TTC549 (cell line): ENCODE results near the gene TMED5.
"Not testable (repeated sequence)": the region's sequence is repeated elsewhere in the genome, so short reads cannot be mapped to it uniquely, and the experiment has no call there.

Experiments used
- FAIRE-seq: peaks from 2 replicates; lab custom pipeline; 2012; peaks lifted over from hg19 to GRCh38; lab: Jason Lieb, UNC

TMED5 gene

DNA sequence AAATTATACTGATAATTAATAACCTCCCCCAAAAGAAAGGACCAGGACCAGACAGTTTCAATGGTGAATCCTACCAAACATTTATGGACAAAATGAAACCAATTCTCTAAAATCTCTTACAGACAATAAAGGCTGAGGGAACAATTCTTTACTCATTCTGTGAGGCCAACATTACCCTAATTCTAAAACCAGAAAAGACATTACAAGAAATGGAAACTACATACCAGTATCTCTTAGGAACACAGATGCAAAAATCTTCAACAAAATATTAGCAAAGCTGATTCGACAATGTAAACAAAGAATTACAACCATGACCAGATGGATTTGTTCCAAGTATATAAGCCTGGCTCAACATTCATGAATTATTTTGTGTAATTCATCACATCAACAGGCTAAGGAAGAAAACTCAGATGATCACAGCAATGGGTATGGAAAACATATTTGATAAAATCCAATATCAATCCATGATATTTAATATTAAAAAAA lies 8.6 kb downstream of the TMED5 start:
- no peak for FAIRE-seq

GRCh38 chr1:93170141-93170678 lies 10.0 kb downstream of the TMED5 start:
- not testable (repeated sequence) for FAIRE-seq

GRCh38 chr1:93167006-93167405 lies 13.2 kb downstream of the TMED5 start:
- no peak for FAIRE-seq

GRCh38 chr1:93165895-93166294 lies 14.3 kb downstream of the TMED5 start:
- not testable (repeated sequence) for FAIRE-seq

GRCh38 chr1:93164816-93165215 lies 15.4 kb downstream of the TMED5 start:
- no peak for FAIRE-seq

DNA sequence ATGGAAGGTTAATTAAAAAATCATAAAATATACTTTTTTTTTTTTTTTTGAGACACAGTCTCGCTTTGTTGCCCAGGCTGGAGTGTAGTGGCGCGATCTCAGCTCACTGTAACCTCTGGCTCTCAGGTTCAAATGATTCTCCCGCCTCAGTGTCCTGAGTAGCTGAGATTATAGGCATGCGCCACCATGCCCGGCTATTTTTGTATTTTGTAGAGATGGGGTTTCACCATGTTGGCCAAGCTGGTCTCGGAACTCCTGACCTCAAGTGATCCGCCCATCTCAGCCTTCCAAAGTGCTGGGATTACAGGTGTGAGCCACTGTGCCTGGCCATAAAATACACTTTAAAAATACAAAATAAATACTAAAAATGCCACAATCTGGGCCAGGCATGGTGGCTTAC lies 16.9 kb downstream of the TMED5 start:
- not testable (repeated sequence) for FAIRE-seq

DNA sequence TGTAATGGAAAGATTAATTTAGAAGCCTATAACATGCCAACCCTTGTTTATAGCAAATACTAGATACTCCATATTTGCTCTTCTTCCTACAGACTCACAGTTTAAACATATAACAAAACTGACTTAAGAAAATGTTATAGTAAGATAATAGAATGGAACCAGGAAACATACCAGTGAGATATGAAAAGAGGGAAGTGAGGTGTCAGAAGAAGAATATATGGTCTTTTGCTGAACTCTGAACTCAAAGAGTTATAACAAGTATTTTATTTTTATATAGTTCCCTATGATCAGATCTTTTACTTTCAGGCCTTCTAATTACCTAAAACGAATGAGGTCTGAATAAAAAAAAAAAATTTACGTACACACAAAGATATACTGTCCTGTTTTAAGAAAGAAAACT lies 20.9 kb downstream of the TMED5 start:
- no peak for FAIRE-seq

DNA sequence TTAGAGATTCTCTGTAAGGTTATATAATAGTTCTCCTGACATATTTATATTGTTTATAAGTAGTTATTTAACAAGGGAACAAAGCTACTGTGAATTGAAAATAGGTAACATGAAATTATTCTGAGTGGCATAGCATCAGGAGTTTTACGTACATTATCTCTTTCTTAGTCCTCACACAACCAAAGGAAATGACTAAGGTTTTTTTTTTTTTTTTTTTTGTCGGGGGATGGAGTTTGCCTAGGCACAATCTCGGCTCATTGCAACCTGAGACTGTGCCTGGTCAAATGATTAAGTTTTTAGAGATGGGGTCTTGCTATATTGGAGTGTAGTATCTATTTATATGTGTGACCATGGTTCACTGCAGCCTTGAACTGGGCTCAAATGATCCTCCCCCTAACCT lies 24.9 kb downstream of the TMED5 start:
- FAIRE-seq: no peak

DNA sequence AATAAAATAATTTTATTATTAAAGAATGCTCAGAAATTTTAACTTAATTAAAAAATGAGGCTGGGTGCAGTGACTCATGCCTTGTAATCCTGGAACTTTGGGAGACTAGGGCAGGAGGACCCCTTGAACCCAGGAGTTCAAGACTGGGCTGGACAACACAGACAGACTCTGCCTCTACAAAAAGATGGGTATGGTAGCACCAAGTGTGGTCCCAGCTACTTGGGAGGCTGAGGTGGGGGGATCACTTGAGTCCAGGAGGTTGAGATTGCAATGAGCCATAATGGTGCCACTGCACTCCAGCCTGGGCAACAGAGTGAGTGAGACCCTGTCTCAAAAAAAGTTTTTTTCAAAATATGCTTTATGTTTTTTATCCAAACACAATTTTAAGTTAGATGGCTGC lies 25.3 kb downstream of the TMED5 start:
- FAIRE-seq: no peak

DNA sequence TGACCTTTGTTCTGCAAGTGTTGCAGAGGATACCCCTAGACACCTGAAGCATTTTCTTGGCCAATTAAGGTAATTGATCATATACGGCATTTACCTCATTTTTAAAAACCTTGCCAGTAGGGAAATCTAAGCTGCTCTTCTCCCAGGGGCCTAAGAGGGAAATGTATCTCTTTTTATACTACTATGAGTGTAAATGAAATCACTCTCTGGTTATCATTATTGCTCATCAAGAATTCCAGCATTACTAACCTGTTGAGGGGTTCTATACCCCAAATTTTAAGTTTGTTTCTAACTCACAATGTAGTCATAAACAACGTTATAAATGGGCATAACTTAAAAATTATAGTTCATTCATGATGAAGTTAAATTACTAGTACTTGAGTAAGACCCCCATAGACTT lies 27.4 kb downstream of the TMED5 start:
- no peak for FAIRE-seq

- FAIRE-seq: no peak
Measured at GRCh38 chr1:93151474-93151873, 28.7 kb downstream of the TMED5 start.

DNA sequence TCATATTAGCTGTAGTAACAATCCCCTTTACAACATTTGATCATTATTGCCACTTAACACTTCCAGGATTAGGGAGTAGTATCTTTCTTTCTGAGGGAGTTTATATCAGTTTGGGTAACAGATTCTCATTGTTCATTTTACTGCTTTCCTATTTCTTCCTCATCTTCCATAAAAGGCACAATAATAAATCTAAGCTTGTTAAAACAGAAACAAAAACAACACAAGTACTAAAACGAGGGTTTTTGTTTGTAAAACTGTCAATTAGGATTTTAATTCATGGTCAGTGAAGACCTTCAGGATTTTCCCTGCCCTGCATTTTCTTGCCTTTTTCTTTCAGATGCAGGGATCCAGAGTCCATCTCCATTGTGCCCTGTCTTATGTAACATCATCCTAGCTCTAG lies 29.5 kb downstream of the TMED5 start:
- FAIRE-seq: no peak

GRCh38 chr1:93148001-93148400 lies 32.2 kb downstream of the TMED5 start:
- no peak for FAIRE-seq

- FAIRE-seq: no peak
Measured at GRCh38 chr1:93143769-93144168, 36.4 kb downstream of the TMED5 start.

DNA sequence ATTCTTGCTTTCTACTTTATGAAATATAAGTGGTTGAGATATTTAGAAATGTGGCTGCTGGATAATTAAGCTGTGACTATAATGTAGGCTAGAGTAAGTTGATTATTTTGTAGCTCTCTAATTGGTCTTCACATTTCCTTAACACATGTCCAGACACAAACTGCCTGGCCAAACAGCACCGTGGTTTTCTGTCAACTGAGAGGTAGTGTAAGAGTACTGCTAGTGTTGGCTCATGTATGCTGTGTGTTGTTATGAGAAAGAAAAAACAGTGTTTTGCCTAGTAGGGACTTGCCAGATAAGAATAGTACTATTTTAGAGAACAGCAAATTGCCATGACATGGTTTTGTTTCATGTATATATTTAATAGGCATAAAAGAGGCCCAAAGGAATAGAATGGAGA lies 37.1 kb downstream of the TMED5 start:
- no peak for FAIRE-seq

- no peak for FAIRE-seq
Measured at GRCh38 chr1:93142161-93142560, 38.1 kb downstream of the TMED5 start.

GRCh38 chr1:93140106-93140505 lies 40.1 kb downstream of the TMED5 start:
- no peak for FAIRE-seq

- no peak for FAIRE-seq
Measured at GRCh38 chr1:93137604-93138292, 42.5 kb downstream of the TMED5 start.

- FAIRE-seq: no peak
Measured at GRCh38 chr1:93136445-93136844, 43.8 kb downstream of the TMED5 start.

GRCh38 chr1:93132638-93133037 lies 47.6 kb downstream of the TMED5 start:
- FAIRE-seq: no peak

DNA sequence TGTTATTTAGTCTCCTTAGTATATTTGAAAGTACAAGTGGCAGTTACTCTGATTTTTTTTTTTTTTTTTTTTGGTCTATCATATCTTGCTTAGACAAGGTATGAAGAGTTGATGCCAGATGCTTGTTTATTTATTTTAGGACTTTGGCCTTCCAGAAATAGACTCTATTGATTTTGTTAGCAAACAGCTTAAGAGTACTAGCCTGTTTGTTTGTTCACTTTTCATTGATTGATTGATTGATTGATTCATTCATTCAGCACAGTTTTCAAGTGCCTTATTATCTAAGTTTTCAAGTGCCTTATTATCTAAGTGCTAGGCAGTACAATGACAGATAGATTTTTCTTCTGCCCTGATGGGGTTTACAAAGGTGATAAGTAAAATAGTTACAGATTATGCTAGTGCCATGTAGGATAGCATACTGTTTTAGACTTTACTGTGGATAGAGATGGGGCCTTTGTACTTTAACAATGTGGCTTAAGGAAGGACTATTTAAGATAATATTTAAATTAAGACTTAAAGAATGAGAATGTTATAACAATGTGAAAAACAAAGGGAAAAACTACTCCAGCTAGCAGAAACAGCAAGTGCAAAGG lies 50.6 kb downstream of the TMED5 start:
- no peak for FAIRE-seq

DNA sequence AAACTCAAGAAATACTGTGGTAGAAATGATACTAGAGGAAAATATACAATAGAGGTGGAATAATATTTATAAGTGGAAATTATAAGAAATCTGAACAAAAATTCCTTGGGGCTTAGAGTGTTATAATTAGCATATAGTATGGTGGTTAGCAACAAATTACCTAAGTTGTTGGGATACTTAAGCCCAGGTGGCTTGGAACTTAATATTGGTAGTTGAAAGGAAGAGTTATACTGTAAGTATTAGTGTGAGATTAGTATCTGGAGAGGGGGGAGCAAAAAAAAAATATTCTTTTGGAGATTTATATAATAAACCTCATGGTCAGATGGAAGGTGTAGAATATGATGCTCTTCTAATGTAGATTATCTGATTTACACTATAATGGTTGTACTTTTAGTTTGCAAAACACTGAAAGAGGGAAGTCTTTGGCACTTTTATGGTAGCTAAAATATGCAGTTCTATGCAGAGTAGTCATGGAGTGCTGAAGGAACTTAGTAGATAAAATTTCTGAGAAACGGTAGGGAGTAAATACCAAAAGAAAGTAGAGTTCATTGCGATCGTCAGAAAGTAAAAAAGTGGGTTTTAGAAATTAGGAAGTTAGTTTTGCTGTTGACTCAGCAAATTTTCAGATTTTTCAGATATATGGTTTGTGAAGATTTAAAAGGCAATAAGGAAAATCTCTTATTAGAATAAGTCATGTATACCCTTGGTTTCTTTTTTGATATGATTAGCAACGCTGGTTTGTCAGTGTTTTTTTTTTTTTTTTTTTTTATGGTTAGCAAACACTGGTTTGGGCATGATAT lies 55.5 kb downstream of the TMED5 start:
- FAIRE-seq: no peak

DNA sequence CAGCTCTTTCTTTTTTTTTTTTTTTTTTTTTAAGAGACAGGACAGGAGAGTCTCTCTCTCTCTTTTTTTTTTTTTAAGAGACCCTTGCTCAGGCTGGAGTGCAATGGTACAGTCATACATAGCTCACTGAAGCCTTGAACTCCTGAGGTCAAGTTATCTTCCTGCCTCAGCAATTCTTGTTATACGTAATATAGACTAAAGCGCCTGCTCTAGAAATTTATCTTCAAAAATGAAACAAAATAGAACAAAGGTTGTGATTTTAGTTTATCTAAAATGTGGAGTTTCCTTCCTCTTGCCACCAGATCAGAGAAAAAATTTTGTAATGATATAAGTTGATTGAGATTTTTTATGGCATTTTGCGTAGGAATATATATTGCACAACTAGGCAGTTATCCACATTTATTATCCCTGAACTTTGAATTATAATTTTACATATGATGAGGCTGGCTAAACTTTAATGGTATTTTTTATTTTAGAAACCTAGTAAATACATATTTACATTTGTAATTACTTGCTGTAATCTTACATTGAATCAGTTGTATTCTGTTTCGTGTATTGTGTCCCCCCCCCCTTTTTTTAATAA lies 56.9 kb downstream of the TMED5 start:
- FAIRE-seq: no peak
